Astrocyte (in vitro differentiated cells and primary cell): ENCODE results near the gene ROM1.

Experiments used
- EZH2 ChIP-seq: IDR thresholded peaks from 2 replicates; pipeline ENCODE4 v1.6.1; 2012; ENCODE audit warnings: mild to moderate bottlenecking, low read length, inconsistent platforms; ENCODE audit not compliant: insufficient read depth
- TF ChIP-seq, protein P1 (sequence below): IDR thresholded peaks from 2 replicates; pipeline ENCODE4 v1.5.1; 2011; ENCODE audit warnings: low read depth, mild to moderate bottlenecking, inconsistent platforms, low read length, moderate library complexity; ENCODE audit not compliant: insufficient read depth

DNA sequence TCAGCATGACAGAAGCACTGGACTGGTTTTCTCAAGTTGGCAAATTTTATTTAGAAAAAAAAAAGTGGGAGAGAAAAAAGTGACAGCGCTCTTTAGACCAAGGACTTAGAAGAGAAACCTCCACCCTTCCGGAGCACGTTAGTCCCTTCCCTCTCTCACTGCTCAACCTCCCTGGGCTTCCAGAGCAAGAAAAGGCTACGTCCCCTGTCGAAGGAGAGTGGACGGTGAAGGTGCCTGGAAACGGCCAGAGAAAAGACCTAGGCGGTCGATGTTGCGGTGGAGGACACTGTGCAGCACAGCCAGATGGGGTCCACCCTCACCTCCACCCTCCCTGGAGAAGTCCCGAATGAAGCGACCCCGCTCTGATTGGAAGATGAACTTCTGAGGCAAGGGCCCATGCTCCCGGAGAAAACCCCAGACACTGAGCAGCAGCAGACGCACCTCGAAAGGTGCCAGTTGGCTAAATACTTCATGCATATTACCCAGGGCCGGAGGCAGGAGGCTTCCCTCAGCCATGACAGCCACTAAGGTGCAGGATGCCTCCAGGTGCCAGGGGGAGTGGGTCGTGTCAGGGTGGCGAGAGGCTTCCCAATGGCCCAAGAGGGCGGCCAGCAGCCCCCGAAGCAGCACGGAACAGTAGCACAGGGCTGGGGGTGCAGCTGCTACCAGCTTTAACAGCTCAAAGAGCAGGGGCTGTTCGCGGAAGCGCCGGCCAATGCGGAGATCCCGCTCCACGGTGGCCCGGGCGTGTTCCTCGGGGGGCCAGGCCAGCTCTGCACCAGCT lies 34.0 kb downstream of the ROM1 start:
- TF ChIP-seq EZH2: no peak
- TF ChIP-seq, protein P1, sequence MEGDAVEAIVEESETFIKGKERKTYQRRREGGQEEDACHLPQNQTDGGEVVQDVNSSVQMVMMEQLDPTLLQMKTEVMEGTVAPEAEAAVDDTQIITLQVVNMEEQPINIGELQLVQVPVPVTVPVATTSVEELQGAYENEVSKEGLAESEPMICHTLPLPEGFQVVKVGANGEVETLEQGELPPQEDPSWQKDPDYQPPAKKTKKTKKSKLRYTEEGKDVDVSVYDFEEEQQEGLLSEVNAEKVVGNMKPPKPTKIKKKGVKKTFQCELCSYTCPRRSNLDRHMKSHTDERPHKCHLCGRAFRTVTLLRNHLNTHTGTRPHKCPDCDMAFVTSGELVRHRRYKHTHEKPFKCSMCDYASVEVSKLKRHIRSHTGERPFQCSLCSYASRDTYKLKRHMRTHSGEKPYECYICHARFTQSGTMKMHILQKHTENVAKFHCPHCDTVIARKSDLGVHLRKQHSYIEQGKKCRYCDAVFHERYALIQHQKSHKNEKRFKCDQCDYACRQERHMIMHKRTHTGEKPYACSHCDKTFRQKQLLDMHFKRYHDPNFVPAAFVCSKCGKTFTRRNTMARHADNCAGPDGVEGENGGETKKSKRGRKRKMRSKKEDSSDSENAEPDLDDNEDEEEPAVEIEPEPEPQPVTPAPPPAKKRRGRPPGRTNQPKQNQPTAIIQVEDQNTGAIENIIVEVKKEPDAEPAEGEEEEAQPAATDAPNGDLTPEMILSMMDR: no peak
